Measurements from ENCODE around the gene MMEL1. TPM values are rescaled to one million over a fixed set of nuclear protein-coding genes. Genes with fewer than 3 reads are reported as not detected.
"Not testable (repeated sequence)": the region's sequence is repeated elsewhere in the genome, so short reads cannot be mapped to it uniquely, and the experiment has no call there.

MMEL1 gene
- total RNA-seq, 1 experiment from 2014 or later: not detected

- H3K27ac Mint-ChIP-seq (ENCODE audit: low read depth, unreplicated experiment); H3K27me3 Mint-ChIP-seq (ENCODE audit: insufficient read depth, unreplicated experiment); BruUV-seq (replicated peaks); H3K9me3 Mint-ChIP-seq (ENCODE audit: unreplicated experiment); H3K4me3 Mint-ChIP-seq (ENCODE audit: unreplicated experiment); CTCF ChIA-PET; DNase-seq (ENCODE audit: unreplicated experiment); intact Hi-C loops (cut with micrococcal nuclease); H3K4me1 Mint-ChIP-seq (ENCODE audit: insufficient read depth, unreplicated experiment); H3K36me3 Mint-ChIP-seq (ENCODE audit: insufficient read depth, unreplicated experiment); POLR2A ChIA-PET: not testable (repeated sequence)
These were observed 21.1 kb upstream of the MMEL1 start for GRCh38 chr1:2653741-2654442.

- H3K27me3 Mint-ChIP-seq (ENCODE audit: insufficient read depth, unreplicated experiment); H3K27ac Mint-ChIP-seq (ENCODE audit: low read depth, unreplicated experiment); POLR2A ChIA-PET; H3K4me3 Mint-ChIP-seq (ENCODE audit: unreplicated experiment); BruUV-seq (replicated peaks); H3K9me3 Mint-ChIP-seq (ENCODE audit: unreplicated experiment); H3K4me1 Mint-ChIP-seq (ENCODE audit: insufficient read depth, unreplicated experiment); H3K36me3 Mint-ChIP-seq (ENCODE audit: insufficient read depth, unreplicated experiment); DNase-seq (ENCODE audit: unreplicated experiment); intact Hi-C loops (cut with micrococcal nuclease); CTCF ChIA-PET: not testable (repeated sequence)
These were observed 20.2 kb upstream of the MMEL1 start for GRCh38 chr1:2652926-2653571.

GRCh38 chr1:2652152-2652925 lies 19.5 kb upstream of the MMEL1 start:
- H3K36me3 Mint-ChIP-seq (ENCODE audit: insufficient read depth, unreplicated experiment); H3K27ac Mint-ChIP-seq (ENCODE audit: low read depth, unreplicated experiment); CTCF ChIA-PET; POLR2A ChIA-PET; H3K4me1 Mint-ChIP-seq (ENCODE audit: insufficient read depth, unreplicated experiment); BruUV-seq (replicated peaks); H3K4me3 Mint-ChIP-seq (ENCODE audit: unreplicated experiment); DNase-seq (ENCODE audit: unreplicated experiment); H3K9me3 Mint-ChIP-seq (ENCODE audit: unreplicated experiment); intact Hi-C loops (cut with micrococcal nuclease); H3K27me3 Mint-ChIP-seq (ENCODE audit: insufficient read depth, unreplicated experiment): not testable (repeated sequence)

- intact Hi-C loops (cut with micrococcal nuclease): no loop called here
- H3K27ac Mint-ChIP-seq (ENCODE audit: low read depth, unreplicated experiment): no peak overlapping the region
- ChIA-PET CTCF (interaction anchor here (0.6 kb wide), 1 partner anchor 456 kb away, joined by 3 read pairs; no protein-coding TSS in a partner anchor), POLR2A (no interaction called here)
- TF ChIP-seq CTCF (IDR thresholded peaks at IDR 0.05; ENCODE audit: unreplicated experiment): no peak
- no TSS peak for BruUV-seq (replicated peaks)
- H3K4me3 Mint-ChIP-seq (ENCODE audit: unreplicated experiment): no peak overlapping the region
- H3K36me3 Mint-ChIP-seq (ENCODE audit: insufficient read depth, unreplicated experiment): no peaks in the 10 kb centered on the region
- no peaks in the 10 kb centered on the region for H3K27me3 Mint-ChIP-seq (ENCODE audit: insufficient read depth, unreplicated experiment)
- peaks cover 10% of the 10 kb centered on the region for H3K9me3 Mint-ChIP-seq (ENCODE audit: unreplicated experiment)
- DNase-seq (ENCODE audit: unreplicated experiment): no peak
- no peaks in the 10 kb centered on the region for H3K4me1 Mint-ChIP-seq (ENCODE audit: insufficient read depth, unreplicated experiment)
These were observed 18.3 kb upstream of the MMEL1 start for GRCh38 chr1:2650967-2651645.

GRCh38 chr1:2646837-2647236 lies 14.0 kb upstream of the MMEL1 start:
- CTCF ChIA-PET: interaction anchor here (0.5 kb wide), 1 partner anchor 46 kb away, joined by 3 read pairs; no protein-coding TSS in a partner anchor
- H3K27ac Mint-ChIP-seq (ENCODE audit: low read depth, unreplicated experiment): no peak overlapping the region
- intact Hi-C loops (cut with micrococcal nuclease): no loop called here
- H3K27me3 Mint-ChIP-seq (ENCODE audit: insufficient read depth, unreplicated experiment): no peaks in the 10 kb centered on the region
- H3K9me3 Mint-ChIP-seq (ENCODE audit: unreplicated experiment): peaks cover 9% of the 10 kb centered on the region
- DNase-seq (ENCODE audit: unreplicated experiment): peak; percentile 18
- H3K4me3 Mint-ChIP-seq (ENCODE audit: unreplicated experiment): no peak overlapping the region
- POLR2A ChIA-PET: interaction anchor here (0.8 kb wide), 1 partner anchor 61 kb away, joined by 3 read pairs; no protein-coding TSS in a partner anchor
- H3K36me3 Mint-ChIP-seq (ENCODE audit: insufficient read depth, unreplicated experiment): no peaks in the 10 kb centered on the region
- peaks cover 6% of the 10 kb centered on the region for H3K4me1 Mint-ChIP-seq (ENCODE audit: insufficient read depth, unreplicated experiment)
- no TSS peak for BruUV-seq (replicated peaks)
- no peak for TF ChIP-seq CTCF (IDR thresholded peaks at IDR 0.05; ENCODE audit: unreplicated experiment)
